Measurements from ENCODE around the gene ROMO1.

DNA sequence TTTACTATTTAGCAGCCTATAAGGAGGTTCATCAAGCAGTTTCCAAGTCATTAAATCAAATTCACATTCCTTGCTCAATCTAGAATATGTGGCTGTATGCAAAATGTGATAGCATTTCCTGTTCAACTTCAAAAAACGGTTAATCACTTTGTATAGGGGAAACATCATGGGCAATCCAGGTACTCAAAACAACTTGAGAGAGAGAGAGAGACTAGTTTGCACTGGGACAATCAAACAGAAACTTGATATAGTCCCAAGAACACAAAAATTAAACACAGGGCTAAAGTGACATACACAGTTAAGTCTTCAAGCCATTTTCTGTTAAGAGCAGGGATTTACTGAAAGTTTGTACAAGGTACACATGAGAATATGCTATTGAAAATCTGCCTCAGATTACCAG lies 41.9 kb upstream of the ROMO1 start:
- no peak for TF ChIP-seq CTCF (IDR thresholded peaks at IDR 0.05)
- TF ChIP-seq POLR2A (IDR thresholded peaks at IDR 0.05) = no peak
